Breast epithelium (tissue), 4 donors: Measurements from ENCODE around the gene MED20. TPM values are rescaled to one million over a fixed set of nuclear protein-coding genes. Genes with fewer than 3 reads are reported as not detected.

Experiments
- DNase-seq, 2 donors: peaks; one replicate each; pipeline ENCODE4 v3.0.0-alpha.2; 2019; ENCODE audit warnings: low spot score in 2 of 2
- H3K27ac ChIP-seq, 2 donors: fragments of 200-600 bp; sonication (generic) in 1 of 2; one replicate each; pipeline ENCODE4 v1.5.1; 2016 to 2019; ENCODE audit warnings: mild to moderate bottlenecking in 1 of 2
- H3K27me3 ChIP-seq, 2 donors: fragments of 200-600 bp; sonication (generic) in 1 of 2; one replicate each; pipeline versions ENCODE4 v1.5.1 to v1.6.0; 2017 to 2019; ENCODE audit warnings: control low read depth in 1 of 2, mild to moderate bottlenecking in 1 of 2
- H3K36me3 ChIP-seq: fragments of 200-600 bp; one replicate; pipeline ENCODE4 v1.5.1; 2019
- H3K4me1 ChIP-seq, 2 donors: fragments of 200-600 bp; sonication (generic); one replicate each; pipeline ENCODE4 v1.5.1; 2016 to 2019; ENCODE audit warnings: control low read depth in 1 of 2
- H3K4me3 ChIP-seq, 3 donors: fragments of 200-600 bp; sonication (generic); 1 replicate in 2 of 3; 2 replicates in 1 of 3; pipeline ENCODE4 v1.5.1; 2016 to 2019; ENCODE audit warnings: mild to moderate bottlenecking in 3 of 3, moderate library complexity in 2 of 3
- H3K9me3 ChIP-seq, 2 donors: fragments of 200-600 bp; sonication (generic) in 1 of 2; one replicate each; pipeline ENCODE4 v1.5.1; 2016 to 2019; ENCODE audit warnings: control low read depth in 1 of 2
- POLR2A ChIP-seq: fragments of 450-650 bp; IDR thresholded peaks from one replicate; pipeline ENCODE4 v1.6.1; 2016; ENCODE audit warnings: antibody characterized with exemption, mild to moderate bottlenecking, moderate library complexity
- POLR2AphosphoS5 ChIP-seq, 3 donors: sonication (generic); formaldehyde crosslinking; IDR thresholded peaks; one replicate each; pipeline ENCODE4 v1.6.1; 2017; ENCODE audit warnings: antibody characterized with exemption in 3 of 3
- intact Hi-C: fragments of 100-400 bp; cut with DNase I; formaldehyde crosslinking; loops from one replicate; pipeline ENCODE4 v1.15.1; 2023; ENCODE audit warnings: low total_unique reads
- total RNA-seq, 3 donors: library from RNA; depleted of rRNA; stranded (reverse); fragments of >200 nt; gene quantifications; one replicate each; pipeline ENCODE4 v1.1.0, GENCODE V29; 2016
- TF ChIP-seq, protein P1 (sequence below), 3 donors: fragments of 450-650 bp; IDR thresholded peaks; one replicate each; pipeline ENCODE4 v1.5.1; 2016 to 2017; ENCODE audit warnings: antibody characterized with exemption in 3 of 3, mild to moderate bottlenecking in 3 of 3, moderate library complexity in 3 of 3

MED20 gene
- total RNA-seq, 3 donors from 2014 or later, result 9.8 to 16.5 (median 9.8) TPM

DNA sequence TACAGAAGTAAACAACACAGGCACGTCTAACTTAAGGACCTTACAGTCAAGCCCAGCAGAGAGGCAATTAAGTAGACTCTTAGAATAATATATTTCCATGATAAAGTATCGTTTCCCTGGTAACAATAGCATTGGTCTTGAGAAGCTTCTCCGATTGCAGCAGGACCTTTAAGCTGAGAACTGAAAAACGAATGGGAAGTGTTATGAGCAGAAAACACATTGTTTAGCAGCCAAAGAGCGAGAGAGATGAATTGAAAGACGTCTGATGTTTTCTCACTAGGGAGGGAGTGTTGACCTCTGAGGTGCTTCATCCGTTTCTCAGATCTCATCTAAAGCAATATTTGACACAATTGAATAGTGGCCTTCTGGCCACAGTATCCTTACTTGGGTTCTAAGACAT lies 1.2 kb upstream of the MED20 start:
- no peak for TF ChIP-seq POLR2A
- TF ChIP-seq, protein P1, sequence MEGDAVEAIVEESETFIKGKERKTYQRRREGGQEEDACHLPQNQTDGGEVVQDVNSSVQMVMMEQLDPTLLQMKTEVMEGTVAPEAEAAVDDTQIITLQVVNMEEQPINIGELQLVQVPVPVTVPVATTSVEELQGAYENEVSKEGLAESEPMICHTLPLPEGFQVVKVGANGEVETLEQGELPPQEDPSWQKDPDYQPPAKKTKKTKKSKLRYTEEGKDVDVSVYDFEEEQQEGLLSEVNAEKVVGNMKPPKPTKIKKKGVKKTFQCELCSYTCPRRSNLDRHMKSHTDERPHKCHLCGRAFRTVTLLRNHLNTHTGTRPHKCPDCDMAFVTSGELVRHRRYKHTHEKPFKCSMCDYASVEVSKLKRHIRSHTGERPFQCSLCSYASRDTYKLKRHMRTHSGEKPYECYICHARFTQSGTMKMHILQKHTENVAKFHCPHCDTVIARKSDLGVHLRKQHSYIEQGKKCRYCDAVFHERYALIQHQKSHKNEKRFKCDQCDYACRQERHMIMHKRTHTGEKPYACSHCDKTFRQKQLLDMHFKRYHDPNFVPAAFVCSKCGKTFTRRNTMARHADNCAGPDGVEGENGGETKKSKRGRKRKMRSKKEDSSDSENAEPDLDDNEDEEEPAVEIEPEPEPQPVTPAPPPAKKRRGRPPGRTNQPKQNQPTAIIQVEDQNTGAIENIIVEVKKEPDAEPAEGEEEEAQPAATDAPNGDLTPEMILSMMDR (IDR thresholded peaks at IDR 0.05), result no peak
- TF ChIP-seq POLR2AphosphoS5 (IDR thresholded peaks at IDR 0.05), result no peak
- no peaks in the 10 kb centered on the region for H3K36me3 ChIP-seq
- H3K4me1 ChIP-seq, result peaks cover 6 to 11% of the 10 kb centered on the region in 2 donors
- peak overlapping the region; percentile 75 to 88 (median 86) for H3K4me3 ChIP-seq
- DNase-seq, result no peak
- no peak overlapping the region for H3K27ac ChIP-seq
- H3K9me3 ChIP-seq, result no peaks in the 10 kb centered on the region
- intact Hi-C loops, result loop anchor here (5.0 to 10.0 kb wide), 2 partner anchors 123 to 375 kb away; partner anchors contain the start of gene FOXP4
- H3K27me3 ChIP-seq, result no peaks in the 10 kb centered on the region

DNA sequence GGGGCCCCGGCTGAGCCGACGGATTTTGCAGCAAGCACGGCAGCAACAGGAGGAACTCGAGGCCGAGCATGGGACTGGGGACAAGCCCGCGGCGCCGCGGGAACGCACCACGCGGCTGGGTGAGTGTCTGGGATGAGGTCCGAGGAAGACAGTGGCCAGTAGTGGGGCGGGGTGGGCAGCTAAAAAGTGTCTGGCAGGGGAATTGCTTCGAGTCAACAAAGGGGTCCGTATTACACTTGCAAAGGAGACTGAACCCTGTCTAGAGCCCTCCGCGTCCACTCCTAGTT lies 716 bp upstream of the MED20 start:
- intact Hi-C loops, result loop anchor here (5.0 to 10.0 kb wide), 2 partner anchors 123 to 374 kb away; partner anchors contain the start of gene FOXP4
- no peak for DNase-seq
- H3K9me3 ChIP-seq, result no peaks in the 10 kb centered on the region
- no peak for TF ChIP-seq POLR2A
- TF ChIP-seq, protein P1 (IDR thresholded peaks at IDR 0.05), result no peak
- no peak for TF ChIP-seq POLR2AphosphoS5 (IDR thresholded peaks at IDR 0.05)
- peak overlapping the region; percentile 95 to 99 for H3K27ac ChIP-seq
- H3K27me3 ChIP-seq, result no peaks in the 10 kb centered on the region
- H3K36me3 ChIP-seq, result no peaks in the 10 kb centered on the region
- peaks cover 6 to 11% of the 10 kb centered on the region in 2 donors for H3K4me1 ChIP-seq
- peak overlapping the region; percentile 75 to 88 (median 86) for H3K4me3 ChIP-seq

DNA sequence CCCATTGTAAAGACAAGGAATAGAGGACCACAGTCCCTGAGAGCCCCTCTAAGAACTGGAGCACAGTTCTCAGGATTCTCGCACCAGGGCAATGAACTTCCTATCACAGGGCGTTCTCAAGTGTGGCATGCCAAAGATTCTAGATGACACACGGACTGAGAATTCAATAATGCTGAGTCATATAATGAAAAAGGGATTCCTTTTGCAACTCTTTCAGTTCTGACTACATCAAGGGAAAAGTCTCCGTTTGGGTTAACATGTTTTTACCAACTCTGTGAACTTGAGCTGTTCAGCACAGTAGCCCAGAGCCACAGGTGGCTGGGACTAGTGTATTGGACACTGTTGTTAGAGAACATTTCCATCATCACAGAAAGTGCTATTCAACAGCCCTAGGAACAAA lies 3.4 kb downstream of the MED20 start:
- TF ChIP-seq POLR2AphosphoS5 (IDR thresholded peaks at IDR 0.05) (no peak), POLR2A (no peak)
- TF ChIP-seq, protein P1 (IDR thresholded peaks at IDR 0.05), result no peak
- no peak for DNase-seq
- Histone ChIP-seq H3K36me3 (no peaks in the 10 kb centered on the region), H3K4me3 (no peak overlapping the region), H3K9me3 (no peaks in the 10 kb centered on the region), H3K27me3 (no peaks in the 10 kb centered on the region), H3K27ac (no peak overlapping the region), H3K4me1 (peaks cover 6 to 8% of the 10 kb centered on the region in 2 donors)
- intact Hi-C loops, result no loop called here

DNA sequence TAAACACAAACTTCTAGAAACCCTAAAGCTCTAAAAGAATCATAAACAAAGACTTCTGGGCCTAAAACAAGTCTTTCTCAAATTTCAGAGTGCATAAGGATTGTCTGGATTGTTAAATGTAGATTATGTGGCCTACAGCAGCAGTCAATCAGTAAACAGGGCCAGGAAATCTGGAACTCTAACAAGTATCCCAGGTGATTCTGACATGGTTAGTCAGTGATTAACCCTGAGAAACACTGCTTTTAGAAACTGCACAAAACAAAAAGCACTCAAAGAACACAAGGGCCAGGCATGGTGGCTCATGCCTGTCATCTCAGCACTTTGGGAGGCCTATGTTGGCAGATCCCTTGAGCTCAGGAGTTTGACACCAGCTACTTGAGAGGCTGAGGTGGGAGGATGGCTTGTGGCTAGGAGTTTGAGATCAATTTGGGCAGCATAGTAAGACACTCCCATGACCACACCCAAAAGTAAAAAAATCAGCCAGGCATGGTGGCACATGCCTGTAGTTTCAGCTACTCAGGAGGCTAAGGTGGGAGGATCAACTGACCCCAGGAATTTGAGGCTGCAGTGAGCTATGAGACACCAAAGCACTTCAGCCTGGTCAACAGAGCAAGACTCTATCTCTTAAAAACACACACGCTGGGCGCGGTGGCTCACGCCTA lies 5.9 kb downstream of the MED20 start:
- Histone ChIP-seq H3K27ac (no peak overlapping the region), H3K4me3 (no peak overlapping the region), H3K4me1 (peaks cover 0 to 2% of the 10 kb centered on the region in 2 donors), H3K36me3 (no peaks in the 10 kb centered on the region), H3K27me3 (no peaks in the 10 kb centered on the region), H3K9me3 (no peaks in the 10 kb centered on the region)
- TF ChIP-seq, protein P1 (IDR thresholded peaks at IDR 0.05), result no peak
- TF ChIP-seq POLR2A (no peak), POLR2AphosphoS5 (IDR thresholded peaks at IDR 0.05) (no peak)
- DNase-seq, result no peak
- intact Hi-C loops, result no loop called here

DNA sequence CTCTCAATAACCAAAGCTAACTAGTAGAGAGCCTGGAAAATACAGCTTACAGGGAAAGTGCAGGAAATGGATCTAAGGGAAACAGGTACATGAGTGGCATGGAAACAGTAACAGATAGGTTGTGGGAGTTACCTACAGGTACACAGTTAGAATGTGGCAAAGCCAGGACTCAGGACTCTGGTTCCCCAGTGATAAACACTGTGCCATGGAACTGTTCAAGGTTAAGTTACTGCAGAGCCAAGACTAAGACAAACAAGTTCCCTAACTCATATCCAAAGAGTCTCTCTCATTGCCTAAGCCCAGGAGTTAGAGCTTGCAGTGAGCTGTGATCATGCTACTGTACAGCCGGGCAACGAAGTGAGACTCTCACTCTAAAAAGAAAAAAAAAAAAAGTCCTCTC lies 6.6 kb downstream of the MED20 start:
- no peak for TF ChIP-seq POLR2A
- TF ChIP-seq, protein P1 (IDR thresholded peaks at IDR 0.05), result no peak
- TF ChIP-seq POLR2AphosphoS5 (IDR thresholded peaks at IDR 0.05), result no peak
- H3K27me3 ChIP-seq, result no peaks in the 10 kb centered on the region
- no peak for DNase-seq
- H3K9me3 ChIP-seq, result no peaks in the 10 kb centered on the region
- H3K36me3 ChIP-seq, result no peaks in the 10 kb centered on the region
- no peaks in the 10 kb centered on the region for H3K4me1 ChIP-seq
- no peak overlapping the region for H3K4me3 ChIP-seq
- intact Hi-C loops, result no loop called here
- H3K27ac ChIP-seq, result no peak overlapping the region
